SK-N-MC (cell line): ENCODE data around the gene FAM151A.

Experiments used
- EZH2 ChIP-seq: fragments of 200-600 bp; sonication (generic); IDR thresholded peaks from one replicate; pipeline ENCODE4 v1.6.1; 2017; ENCODE audit warnings: antibody characterized with exemption
- POLR2AphosphoS5 ChIP-seq: IDR thresholded peaks from 2 replicates; pipeline ENCODE4 v1.6.1; 2012; ENCODE audit warnings: mild to moderate bottlenecking, low read depth, low read length, borderline replicate concordance

DNA sequence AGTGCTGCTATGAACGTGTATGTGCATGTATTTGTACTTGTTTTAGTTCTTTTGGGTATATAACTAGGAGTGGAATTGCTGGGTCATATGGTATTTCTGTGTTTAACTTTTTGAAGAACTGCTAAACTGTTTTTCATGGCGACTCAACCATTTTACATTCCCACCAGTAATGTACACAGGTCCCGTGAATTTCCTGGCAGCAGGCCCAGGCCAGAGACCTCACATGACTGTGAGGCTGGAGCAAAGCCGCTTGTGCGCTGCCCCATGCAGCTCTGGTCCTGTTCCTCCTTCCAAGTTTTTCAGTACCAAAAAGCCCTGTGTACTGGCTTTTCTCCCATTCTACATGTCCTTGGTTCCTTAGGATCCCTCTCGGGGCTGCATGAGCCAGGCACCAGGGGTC is 45.7 kb downstream of the FAM151A start:
- no peak for TF ChIP-seq POLR2AphosphoS5
- TF ChIP-seq EZH2 = no peak
